Neural progenitor cell (in vitro differentiated cells): ENCODE data around the gene MAD1L1. TPM values are rescaled to one million over a fixed set of nuclear protein-coding genes. Genes with fewer than 3 reads are reported as not detected.

Source experiments
- DNase-seq: peaks from one replicate; pipeline ENCODE4 v3.0.0-alpha.2; 2016; ENCODE audit warnings: low spot score
- H2AFZ ChIP-seq: fragments of 200-600 bp; sonication (generic); replicated peaks from 2 replicates; pipeline ENCODE4 v1.6.1; 2016; ENCODE audit warnings: antibody characterized with exemption
- H3F3A ChIP-seq: fragments of 200-600 bp; sonication (generic); 2 replicates; pipeline ENCODE4 v1.6.1; 2016; ENCODE audit warnings: antibody characterized with exemption, low read depth
- H3K27ac ChIP-seq: fragments of 200-600 bp; sonication (generic); 2 replicates; pipeline ENCODE4 v1.5.1; 2016; ENCODE audit warnings: mild to moderate bottlenecking
- H3K27me3 ChIP-seq: fragments of 200-600 bp; sonication (generic); 2 replicates; pipeline ENCODE4 v1.6.1; 2016; ENCODE audit warnings: mild to moderate bottlenecking, moderate library complexity
- H3K36me3 ChIP-seq: fragments of 200-600 bp; sonication (generic); 2 replicates; pipeline ENCODE4 v1.5.1; 2016
- H3K4me1 ChIP-seq: fragments of 200-600 bp; sonication (generic); 2 replicates; pipeline ENCODE4 v1.6.1; 2016; ENCODE audit warnings: mixed run types
- H3K4me2 ChIP-seq: fragments of 200-600 bp; sonication (generic); 2 replicates; pipeline ENCODE4 v1.6.1; 2016
- H3K4me3 ChIP-seq: fragments of 200-600 bp; sonication (generic); 2 replicates; pipeline ENCODE4 v1.5.1; 2016
- H3K79me2 ChIP-seq: fragments of 200-600 bp; sonication (generic); 2 replicates; pipeline ENCODE4 v1.6.1; 2016; ENCODE audit warnings: low read depth
- H3K9ac ChIP-seq: fragments of 200-600 bp; sonication (generic); 2 replicates; pipeline ENCODE4 v1.6.1; 2016
- H3K9me3 ChIP-seq: fragments of 200-600 bp; sonication (generic); 2 replicates; pipeline ENCODE4 v1.5.1; 2016; ENCODE audit warnings: low read depth
- H4K20me1 ChIP-seq: fragments of 200-600 bp; sonication (generic); 2 replicates; pipeline ENCODE4 v1.6.1; 2016; ENCODE audit warnings: low read depth
- H3K27ac Mint-ChIP-seq: 3 replicates; pipeline ENCODE4 v1.8.0; 2021; ENCODE audit warnings: mixed read lengths
- H3K27me3 Mint-ChIP-seq: 2 replicates; pipeline ENCODE4 v1.8.0; 2022; ENCODE audit warnings: low read depth, mild to moderate bottlenecking, inconsistent platforms, moderate library complexity, mixed read lengths; ENCODE audit not compliant: insufficient read depth
- H3K36me3 Mint-ChIP-seq: 3 replicates; pipeline ENCODE4 v1.8.0; 2021; ENCODE audit warnings: mixed read lengths
- H3K4me1 Mint-ChIP-seq: 3 replicates; pipeline ENCODE4 v1.8.0; 2021; ENCODE audit warnings: mixed read lengths
- H3K4me3 Mint-ChIP-seq: 3 replicates; pipeline ENCODE4 v1.8.0; 2021; ENCODE audit warnings: mild to moderate bottlenecking, moderate library complexity, mixed read lengths
- H3K9me3 Mint-ChIP-seq: 3 replicates; pipeline ENCODE4 v1.8.0; 2020; ENCODE audit warnings: mixed read lengths
- EZH2 ChIP-seq: fragments of 200-600 bp; sonication (generic); IDR thresholded peaks from 2 replicates; pipeline ENCODE4 v1.6.1; 2017; ENCODE audit warnings: antibody characterized with exemption, mild to moderate bottlenecking, moderate library complexity
- EZH2phosphoT487 ChIP-seq: fragments of 200-600 bp; sonication (generic); IDR thresholded peaks from 2 replicates; pipeline ENCODE4 v1.6.1; 2017; ENCODE audit warnings: antibody characterized with exemption
- total RNA-seq: library from RNA; depleted of rRNA; stranded (reverse); fragments of >200 nt; gene quantifications from 2 replicates; pipeline ENCODE4 v1.2.3, GENCODE V29; 2015; ENCODE audit warnings: low replicate concordance
- TF ChIP-seq, protein P1 (sequence below): fragments of 200-600 bp; sonication (generic); IDR thresholded peaks from 2 replicates; pipeline ENCODE4 v1.5.1; 2017; ENCODE audit warnings: antibody characterized with exemption, mild to moderate bottlenecking

The MAD1L1 gene
- total RNA-seq, 1 donor from 2014 or later = 23.7 TPM

DNA sequence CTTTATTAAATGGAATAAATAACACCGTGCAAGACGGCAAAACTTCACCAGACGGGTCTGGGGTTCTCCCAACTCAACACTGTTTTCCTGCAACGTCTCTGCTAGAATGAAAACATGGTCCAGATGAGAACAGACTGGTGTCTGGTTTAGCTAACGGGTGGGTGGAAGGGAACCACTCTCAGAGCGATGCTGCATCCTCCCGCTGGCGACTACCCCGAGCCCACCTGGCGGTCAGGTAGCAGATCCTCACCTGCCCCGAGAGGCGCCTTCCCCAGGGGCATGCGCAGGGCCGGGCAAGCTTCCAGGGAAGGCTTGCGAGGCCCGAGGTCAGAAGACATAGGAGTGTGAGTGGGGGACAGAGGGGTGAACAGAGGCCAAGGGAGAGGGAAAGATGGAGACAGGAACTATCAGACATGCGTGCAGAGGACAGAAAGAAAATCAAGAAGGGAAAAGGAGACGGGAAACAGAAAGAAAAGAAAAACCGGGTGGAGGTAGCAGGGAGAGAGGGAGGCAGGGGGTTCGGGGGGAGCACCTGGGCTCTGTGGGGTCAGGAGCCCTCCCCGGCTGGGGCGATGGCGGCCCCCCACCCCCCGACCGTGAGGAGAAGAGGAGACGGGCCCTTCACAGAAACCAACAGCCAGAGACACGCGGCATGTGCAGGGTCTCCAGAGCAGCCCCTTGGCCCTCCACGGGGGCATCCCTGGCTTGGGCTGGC is 222.0 kb downstream of the MAD1L1 start:
- no peaks in the 10 kb centered on the region for H3K27me3 ChIP-seq
- no peaks in the 10 kb centered on the region for H3K79me2 ChIP-seq
- no peaks in the 10 kb centered on the region for H3F3A ChIP-seq
- no peaks in the 10 kb centered on the region for H3K9me3 ChIP-seq
- no peak for TF ChIP-seq EZH2
- no peak for TF ChIP-seq EZH2phosphoT487
- TF ChIP-seq, protein P1, sequence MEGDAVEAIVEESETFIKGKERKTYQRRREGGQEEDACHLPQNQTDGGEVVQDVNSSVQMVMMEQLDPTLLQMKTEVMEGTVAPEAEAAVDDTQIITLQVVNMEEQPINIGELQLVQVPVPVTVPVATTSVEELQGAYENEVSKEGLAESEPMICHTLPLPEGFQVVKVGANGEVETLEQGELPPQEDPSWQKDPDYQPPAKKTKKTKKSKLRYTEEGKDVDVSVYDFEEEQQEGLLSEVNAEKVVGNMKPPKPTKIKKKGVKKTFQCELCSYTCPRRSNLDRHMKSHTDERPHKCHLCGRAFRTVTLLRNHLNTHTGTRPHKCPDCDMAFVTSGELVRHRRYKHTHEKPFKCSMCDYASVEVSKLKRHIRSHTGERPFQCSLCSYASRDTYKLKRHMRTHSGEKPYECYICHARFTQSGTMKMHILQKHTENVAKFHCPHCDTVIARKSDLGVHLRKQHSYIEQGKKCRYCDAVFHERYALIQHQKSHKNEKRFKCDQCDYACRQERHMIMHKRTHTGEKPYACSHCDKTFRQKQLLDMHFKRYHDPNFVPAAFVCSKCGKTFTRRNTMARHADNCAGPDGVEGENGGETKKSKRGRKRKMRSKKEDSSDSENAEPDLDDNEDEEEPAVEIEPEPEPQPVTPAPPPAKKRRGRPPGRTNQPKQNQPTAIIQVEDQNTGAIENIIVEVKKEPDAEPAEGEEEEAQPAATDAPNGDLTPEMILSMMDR = no peak
- no peak overlapping the region for H3K4me2 ChIP-seq
- H3K36me3 Mint-ChIP-seq = no peaks in the 10 kb centered on the region
- peak overlapping the region; percentile 63 for H3K27ac Mint-ChIP-seq
- no peak overlapping the region for H3K27ac ChIP-seq
- H3K9ac ChIP-seq = no peak overlapping the region
- H3K4me3 Mint-ChIP-seq = no peak overlapping the region
- peaks cover 12% of the 10 kb centered on the region for H3K4me1 ChIP-seq
- no peak overlapping the region for H2AFZ ChIP-seq
- H3K27me3 Mint-ChIP-seq = peaks cover 3% of the 10 kb centered on the region
- no peak for DNase-seq
- H3K9me3 Mint-ChIP-seq = no peaks in the 10 kb centered on the region
- no peak overlapping the region for H3K4me3 ChIP-seq
- no peaks in the 10 kb centered on the region for H3K36me3 ChIP-seq
- no peaks in the 10 kb centered on the region for H4K20me1 ChIP-seq
- peaks cover 13% of the 10 kb centered on the region for H3K4me1 Mint-ChIP-seq

DNA sequence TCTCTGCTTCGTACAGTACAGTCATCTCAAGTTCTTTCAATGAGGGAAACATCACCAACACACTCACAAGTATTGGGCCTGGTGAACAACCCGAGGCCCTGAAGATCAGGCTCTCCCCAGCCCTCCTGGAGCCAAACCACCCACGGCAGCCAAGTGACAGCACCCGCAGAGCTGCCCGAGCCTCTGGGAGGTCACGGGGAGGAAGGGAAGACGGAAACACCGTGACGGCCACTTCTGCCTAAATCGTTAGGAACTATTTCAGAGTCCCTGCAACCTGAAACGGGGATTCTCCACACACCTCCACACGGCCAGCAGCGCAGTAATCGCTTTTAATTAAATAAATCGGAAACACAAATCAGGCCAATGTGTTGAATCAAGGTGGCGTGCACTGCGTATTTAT is 222.6 kb downstream of the MAD1L1 start:
- Mint-ChIP-seq H3K27me3 (peaks cover 3% of the 10 kb centered on the region), H3K27ac (no peak overlapping the region), H3K9me3 (no peaks in the 10 kb centered on the region), H3K4me1 (peaks cover 16% of the 10 kb centered on the region), H3K4me3 (no peak overlapping the region), H3K36me3 (no peaks in the 10 kb centered on the region)
- Histone ChIP-seq H3K27me3 (no peaks in the 10 kb centered on the region), H3K36me3 (no peaks in the 10 kb centered on the region), H3K79me2 (no peaks in the 10 kb centered on the region), H2AFZ (no peak overlapping the region), H3K27ac (no peak overlapping the region), H3K9me3 (no peaks in the 10 kb centered on the region), H3K4me2 (no peak overlapping the region), H3F3A (no peaks in the 10 kb centered on the region), H3K4me3 (no peak overlapping the region), H4K20me1 (no peaks in the 10 kb centered on the region), H3K4me1 (peaks cover 12% of the 10 kb centered on the region), H3K9ac (no peak overlapping the region)
- TF ChIP-seq EZH2 (no peak), EZH2phosphoT487 (no peak)
- TF ChIP-seq, protein P1 = no peak
- no peak for DNase-seq

DNA sequence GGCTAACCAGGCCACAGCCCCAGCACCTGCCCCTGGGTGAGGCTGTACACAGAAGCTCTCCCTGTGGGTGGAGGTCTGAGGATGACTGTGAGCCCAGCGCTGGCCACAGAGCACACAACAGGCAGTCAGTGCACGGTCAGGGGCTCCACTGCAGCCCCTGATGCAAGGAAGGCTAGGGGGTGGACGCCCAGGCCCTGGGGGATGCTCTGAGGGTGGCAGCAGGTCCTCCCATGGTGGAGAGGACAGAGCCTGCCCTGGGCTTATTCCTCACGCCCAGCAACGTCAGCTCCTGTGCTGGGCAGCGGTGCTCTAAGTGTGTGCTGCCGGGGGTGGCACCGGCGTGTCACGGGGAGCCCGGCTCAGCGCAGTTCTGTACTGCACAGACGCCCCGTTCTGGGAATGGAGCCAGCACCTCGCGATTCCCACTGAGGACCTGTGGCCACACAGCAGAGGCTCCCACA is 223.2 kb downstream of the MAD1L1 start:
- Histone ChIP-seq H2AFZ (no peak overlapping the region), H3K36me3 (no peaks in the 10 kb centered on the region), H3K4me3 (no peak overlapping the region), H3K4me1 (peaks cover 12% of the 10 kb centered on the region), H3K27ac (no peak overlapping the region), H3K79me2 (no peaks in the 10 kb centered on the region), H4K20me1 (no peaks in the 10 kb centered on the region), H3K9me3 (no peaks in the 10 kb centered on the region), H3F3A (no peaks in the 10 kb centered on the region), H3K27me3 (no peaks in the 10 kb centered on the region), H3K9ac (no peak overlapping the region), H3K4me2 (no peak overlapping the region)
- Mint-ChIP-seq H3K27ac (no peak overlapping the region), H3K27me3 (peaks cover 5% of the 10 kb centered on the region), H3K4me3 (no peak overlapping the region), H3K9me3 (no peaks in the 10 kb centered on the region), H3K36me3 (no peaks in the 10 kb centered on the region), H3K4me1 (peaks cover 16% of the 10 kb centered on the region)
- DNase-seq = no peak
- no peak for TF ChIP-seq EZH2phosphoT487
- TF ChIP-seq, protein P1 = no peak
- no peak for TF ChIP-seq EZH2
